CD4-positive, alpha-beta T cell treated with Interleukin-6 at 100 ng/mL for 8 hours (primary cell): ENCODE results near the gene ITPKC.
"Not testable (repeated sequence)": the region's sequence is repeated elsewhere in the genome, so short reads cannot be mapped to it uniquely, and the experiment has no call there.

Experiments
- DNase-seq: peaks from one replicate; pipeline ENCODE4 v3.0.0-alpha.2; 2020; ENCODE audit warnings: mixed read lengths, low spot score

The ITPKC gene

GRCh38 chr19:40716031-40716481 lies 856 bp upstream of the ITPKC start:
- peak; percentile 67 for DNase-seq

DNA sequence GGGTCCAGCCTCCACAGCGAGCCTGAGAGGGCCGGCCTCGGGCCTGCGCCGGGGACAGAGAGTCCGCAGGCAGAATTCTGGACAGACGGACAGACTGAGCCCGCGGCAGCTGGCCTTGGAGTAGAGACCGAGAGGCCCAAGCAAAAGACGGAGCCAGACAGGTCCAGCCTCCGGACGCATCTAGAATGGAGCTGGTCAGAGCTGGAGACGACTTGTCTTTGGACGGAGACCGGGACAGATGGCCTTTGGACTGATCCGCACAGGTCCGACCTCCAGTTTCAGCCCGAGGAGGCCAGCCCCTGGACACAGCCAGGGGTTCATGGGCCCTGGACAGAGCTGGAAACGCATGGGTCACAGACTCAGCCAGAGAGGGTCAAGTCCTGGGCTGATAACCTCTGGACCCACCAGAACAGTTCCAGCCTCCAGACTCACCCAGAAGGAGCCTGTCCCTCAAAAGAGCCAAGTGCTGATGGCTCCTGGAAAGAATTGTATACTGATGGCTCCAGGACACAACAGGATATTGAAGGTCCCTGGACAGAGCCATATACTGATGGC lies 490 bp downstream of the ITPKC start:
- DNase-seq: no peak

DNA sequence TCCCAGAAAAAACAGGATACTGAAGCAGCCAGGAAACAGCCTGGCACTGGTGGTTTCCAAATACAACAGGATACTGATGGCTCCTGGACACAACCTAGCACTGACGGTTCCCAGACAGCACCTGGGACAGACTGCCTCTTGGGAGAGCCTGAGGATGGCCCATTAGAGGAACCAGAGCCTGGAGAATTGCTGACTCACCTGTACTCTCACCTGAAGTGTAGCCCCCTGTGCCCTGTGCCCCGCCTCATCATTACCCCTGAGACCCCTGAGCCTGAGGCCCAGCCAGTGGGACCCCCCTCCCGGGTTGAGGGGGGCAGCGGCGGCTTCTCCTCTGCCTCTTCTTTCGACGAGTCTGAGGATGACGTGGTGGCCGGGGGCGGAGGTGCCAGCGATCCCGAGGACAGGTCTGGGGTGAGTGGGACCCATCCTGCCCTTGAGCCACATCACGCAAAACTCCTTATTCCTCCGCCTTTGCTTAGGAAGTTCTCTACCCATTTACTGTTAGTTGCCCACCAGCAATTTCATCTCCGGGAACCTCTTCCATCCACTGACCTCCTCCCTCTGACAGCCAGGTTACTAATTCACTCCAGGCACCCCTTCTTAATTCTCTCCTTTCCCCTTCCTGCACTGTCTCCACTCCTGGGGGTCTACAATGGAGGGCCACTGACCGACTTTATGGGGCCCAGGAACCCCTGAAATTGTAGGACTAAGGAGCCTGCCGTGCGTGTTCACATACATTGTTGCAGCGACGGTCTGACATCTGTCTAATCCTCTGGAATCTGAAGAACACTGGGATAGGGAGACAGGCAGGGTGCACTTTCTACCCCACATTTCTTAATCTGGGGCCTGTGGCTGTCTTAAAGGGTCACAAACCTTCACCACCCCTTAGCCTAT lies 1.2 kb downstream of the ITPKC start:
- DNase-seq: no peak

GRCh38 chr19:40718774-40719391 lies 2.0 kb downstream of the ITPKC start:
- no peak for DNase-seq

GRCh38 chr19:40719414-40719894 lies 2.5 kb downstream of the ITPKC start:
- DNase-seq: no peak

GRCh38 chr19:40721140-40721486 lies 4.2 kb downstream of the ITPKC start:
- no peak for DNase-seq

DNA sequence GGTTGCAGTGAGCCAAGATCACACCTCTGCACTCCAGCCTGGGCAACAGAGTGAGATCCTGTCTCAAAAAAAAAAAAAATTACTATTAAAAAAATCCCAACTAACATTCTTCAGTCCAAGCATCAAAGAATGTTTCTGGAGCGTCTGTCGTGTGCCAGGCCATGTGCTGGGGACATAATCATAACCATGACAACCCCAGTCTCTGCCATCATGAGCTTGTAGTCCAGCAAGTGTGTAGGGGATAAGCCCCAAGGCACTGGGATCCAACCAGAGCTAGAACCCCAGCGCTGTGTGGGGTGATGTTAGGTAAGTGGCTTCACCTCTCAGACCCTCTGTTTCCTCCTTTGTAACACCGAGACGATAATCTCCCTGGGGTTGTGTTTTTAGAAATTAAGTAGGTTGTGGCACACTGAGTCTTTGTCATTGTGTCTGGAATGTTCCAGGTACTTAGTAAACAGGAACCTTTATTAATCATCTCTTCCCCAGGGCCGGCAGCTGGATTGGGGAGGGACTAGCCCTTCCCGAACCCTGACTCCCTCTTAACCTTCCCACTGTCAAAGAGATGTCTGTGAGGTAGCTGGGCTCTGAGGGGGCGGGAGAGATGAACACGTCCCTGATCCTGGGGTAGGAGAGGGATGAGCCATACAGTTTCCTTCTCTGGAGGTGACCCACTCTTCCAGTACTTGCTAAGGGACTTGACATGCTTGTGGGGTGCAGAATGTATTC lies 5.2 kb downstream of the ITPKC start:
- no peak for DNase-seq

- DNase-seq: no peak
Measured at GRCh38 chr19:40723661-40724254, 6.8 kb downstream of the ITPKC start.

DNA sequence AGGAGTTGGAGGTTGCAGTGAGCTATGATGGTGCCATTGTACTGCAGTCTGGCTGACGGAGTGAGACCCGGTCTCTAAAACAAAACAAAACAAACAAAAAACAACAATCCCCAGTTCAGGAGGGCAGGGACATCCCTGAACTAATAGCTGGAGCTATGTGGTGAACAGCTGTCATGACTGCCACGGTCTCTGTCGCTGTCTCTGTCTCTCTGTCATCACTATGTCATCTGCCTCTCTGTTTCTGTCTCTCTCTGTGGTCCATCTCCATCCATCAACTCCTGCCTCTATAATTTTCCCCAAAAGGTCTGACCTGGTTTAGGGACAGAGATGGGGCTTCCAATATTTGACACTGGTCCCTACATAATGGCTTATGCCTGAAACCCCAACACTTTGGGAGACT lies 7.4 kb downstream of the ITPKC start:
- no peak for DNase-seq

DNA sequence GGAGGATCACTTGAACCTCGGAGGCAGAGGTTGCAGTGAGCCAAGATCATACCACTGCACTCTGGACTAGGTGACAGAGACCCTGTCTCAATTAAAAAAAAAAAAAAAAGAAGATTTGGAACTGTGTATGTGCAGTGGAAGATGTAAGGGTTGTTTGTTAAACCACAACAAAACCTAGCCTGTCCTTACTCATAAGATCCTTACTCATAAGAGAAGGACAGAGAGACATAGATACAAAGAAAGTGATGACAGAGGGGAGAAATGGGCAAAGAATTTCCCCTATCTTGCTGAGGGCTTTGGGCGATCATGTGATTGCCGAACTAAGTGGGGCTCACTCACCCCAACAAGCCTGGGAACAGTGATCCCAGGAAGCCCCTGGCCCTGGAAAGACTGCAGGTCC lies 7.9 kb downstream of the ITPKC start:
- no peak for DNase-seq

GRCh38 chr19:40726279-40726678 lies 9.4 kb downstream of the ITPKC start:
- no peak for DNase-seq

DNA sequence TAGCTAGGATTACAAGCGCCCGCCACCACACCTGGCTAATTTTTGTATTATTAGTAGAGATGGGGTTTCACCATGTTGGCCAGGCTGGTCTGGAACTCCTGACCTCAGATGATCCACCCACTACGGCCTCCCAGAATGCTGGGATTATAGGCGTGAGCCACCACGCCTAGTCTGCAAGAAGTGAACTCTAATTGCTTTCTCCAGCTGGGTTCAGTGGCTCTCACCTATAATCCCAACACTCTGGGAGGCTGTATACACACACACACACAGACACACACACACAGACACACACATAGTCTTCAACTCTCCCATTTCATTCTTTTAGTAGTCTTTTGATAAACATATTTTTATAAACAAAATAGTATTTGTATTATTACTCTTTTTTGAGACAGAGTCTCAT lies 13.2 kb downstream of the ITPKC start:
- DNase-seq: not testable (repeated sequence)

DNA sequence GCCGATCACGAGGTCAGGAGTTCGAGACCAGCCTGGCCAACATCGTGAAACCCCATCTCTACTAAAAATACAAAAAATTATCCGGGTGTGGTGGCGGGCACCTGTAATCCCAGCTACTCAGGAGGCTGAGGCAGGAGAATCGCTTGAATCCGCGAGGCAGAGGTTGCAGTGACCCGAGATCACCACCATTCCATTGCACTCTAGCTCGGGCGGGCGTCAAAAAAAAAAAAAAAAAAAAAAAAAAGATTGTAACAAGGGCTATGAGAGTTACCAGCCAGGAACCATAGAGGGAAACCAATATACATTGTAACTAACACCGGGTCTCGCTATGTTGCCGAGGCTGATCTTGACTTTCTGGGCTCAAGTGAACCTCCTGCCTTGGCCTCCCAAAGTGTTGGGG lies 15.4 kb downstream of the ITPKC start:
- DNase-seq: not testable (repeated sequence)

GRCh38 chr19:40733149-40733548 lies 16.2 kb downstream of the ITPKC start:
- no peak for DNase-seq

DNA sequence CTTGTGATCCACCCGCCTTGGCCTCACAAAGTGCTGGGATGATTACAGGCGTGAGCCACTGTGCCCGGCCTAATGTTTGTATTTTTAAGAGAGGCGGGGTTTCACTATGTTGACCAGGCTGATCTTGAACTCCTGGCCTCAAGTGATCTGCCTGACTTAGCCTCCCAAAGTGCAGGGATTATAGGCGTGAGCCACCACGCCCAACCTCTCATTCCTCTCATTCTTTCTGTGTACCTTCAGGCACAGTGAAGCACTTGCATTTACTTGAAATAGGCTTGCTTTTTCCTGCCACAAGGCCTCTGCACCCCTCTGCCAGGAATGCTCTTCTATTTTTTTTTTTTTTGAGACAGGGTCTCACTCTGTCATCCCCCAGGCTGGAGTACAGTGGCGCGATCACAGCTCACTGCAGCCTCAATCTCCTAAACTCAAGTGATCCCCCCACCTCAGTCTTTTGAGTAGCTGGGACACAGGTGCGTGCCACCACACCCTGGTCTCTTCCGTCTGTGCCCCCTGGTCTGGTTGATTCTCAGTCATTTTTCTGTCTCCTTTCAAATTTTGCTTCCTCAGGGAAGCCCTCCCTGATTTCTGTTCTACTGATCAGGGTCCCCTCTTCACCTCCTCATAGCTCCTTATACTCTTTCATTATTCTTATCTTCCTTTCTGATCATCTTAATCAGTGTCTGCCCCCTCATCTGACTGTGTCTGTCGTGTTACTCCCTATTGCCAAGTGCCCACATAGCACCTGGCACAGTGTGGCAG lies 18.3 kb downstream of the ITPKC start:
- DNase-seq: no peak

DNA sequence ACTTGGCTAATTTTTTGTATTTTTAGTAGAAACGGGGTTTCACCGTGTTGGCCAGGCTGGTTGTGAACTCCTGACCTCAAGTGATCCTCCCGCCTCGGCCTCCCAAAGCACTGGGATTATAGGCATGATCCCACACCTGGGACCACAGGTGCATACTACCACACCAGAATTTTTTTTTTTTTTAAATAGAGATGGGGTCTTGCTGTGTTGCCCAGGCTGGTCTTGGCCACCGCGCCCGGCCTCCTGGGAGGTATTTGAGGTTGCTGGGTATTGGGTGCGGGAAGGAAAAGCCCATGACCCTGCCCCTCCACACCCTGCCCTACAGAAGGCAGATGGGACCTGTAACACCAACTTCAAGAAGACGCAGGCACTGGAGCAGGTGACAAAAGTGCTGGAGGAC lies 19.7 kb downstream of the ITPKC start:
- no peak for DNase-seq

DNA sequence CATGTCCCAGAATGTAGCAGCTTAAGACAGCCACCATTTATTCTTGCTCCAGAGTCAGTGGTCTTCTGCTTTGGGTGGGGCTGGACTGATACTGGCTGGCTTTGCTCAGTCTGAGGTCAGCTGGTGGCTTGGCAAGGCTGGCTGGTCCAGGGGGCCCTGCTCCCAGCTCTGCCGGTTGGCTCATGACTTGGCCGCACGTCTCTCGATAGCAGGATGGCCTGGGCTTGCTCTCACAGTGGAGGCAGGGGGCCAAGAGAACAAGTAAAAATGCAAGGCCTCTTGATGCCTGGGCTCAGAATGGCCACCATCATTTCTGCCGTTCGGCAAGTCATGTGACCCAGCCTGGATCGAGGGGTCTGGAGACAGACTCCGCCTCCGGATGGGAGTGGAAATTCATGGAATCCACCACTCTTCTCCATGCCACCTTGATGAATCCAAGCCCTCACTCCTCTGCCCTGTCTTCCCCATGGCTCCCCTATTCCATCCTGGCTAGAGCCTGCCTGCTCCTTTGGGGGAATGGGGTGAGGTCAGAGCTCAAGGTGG lies 20.3 kb downstream of the ITPKC start:
- DNase-seq: no peak

- no peak for DNase-seq
Measured at GRCh38 chr19:40739030-40739839, 22.3 kb downstream of the ITPKC start.

- no peak for DNase-seq
Measured at GRCh38 chr19:40739871-40740703, 23.2 kb downstream of the ITPKC start.
